DMS53 treated with DMSO at 0.1 percent for 48 hours (cell line): Measurements from ENCODE around the gene NRDC.
"Not testable (repeated sequence)": the region's sequence is repeated elsewhere in the genome, so short reads cannot be mapped to it uniquely, and the experiment has no call there.

ENCODE experiments used
- DNase-seq: peaks from one replicate; lab custom pipeline; 2025; ENCODE audit not compliant: unreplicated experiment; lab: John Stamatoyannopoulos, UW

Gene NRDC

GRCh38 chr1:51842261-51842660 lies 36.3 kb downstream of the NRDC start:
- DNase-seq: no peak

- DNase-seq: no peak
Measured at GRCh38 chr1:51840743-51841461, 37.6 kb downstream of the NRDC start.

GRCh38 chr1:51840182-51840581 lies 38.3 kb downstream of the NRDC start:
- DNase-seq: no peak

DNA sequence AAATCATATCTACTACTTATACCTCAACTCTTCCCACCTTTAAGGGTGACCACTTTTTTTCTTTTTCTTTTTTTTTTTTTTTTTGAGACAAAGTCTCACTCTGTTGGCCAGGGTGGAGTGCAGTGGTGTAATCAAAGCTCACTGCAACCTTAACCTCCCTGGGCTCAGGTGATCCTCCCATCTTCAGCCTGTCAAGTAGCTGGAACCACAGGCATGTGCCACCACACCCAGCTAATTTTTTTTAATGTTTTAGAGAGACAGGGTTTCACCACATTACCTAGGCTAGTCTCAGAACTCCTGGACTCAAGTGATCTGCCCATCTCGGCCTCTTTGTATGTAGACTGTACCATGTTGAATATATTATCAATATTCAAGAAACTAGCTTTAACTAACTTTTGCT lies 39.4 kb downstream of the NRDC start:
- DNase-seq: no peak

- DNase-seq: no peak
Measured at GRCh38 chr1:51837243-51837642, 41.3 kb downstream of the NRDC start.

DNA sequence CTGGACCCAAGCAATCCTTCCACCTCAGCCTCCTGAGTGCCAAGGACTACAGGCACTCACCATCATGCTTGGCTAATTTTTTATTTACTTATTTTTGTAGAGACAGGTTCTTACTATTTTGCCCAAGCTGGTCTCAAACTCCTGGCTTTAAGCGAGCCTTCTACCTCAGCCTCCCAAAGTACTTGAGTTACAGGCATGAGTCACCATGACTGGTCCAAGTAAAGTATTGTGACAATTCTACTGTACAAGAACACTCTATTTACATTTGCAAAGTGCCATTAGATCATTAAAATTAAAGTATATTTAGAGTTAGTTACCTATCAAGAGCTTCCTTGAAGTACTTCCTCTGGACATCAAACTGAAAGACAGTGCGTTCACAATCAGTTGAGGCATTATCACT lies 44.8 kb downstream of the NRDC start:
- DNase-seq: peak; percentile 13

DNA sequence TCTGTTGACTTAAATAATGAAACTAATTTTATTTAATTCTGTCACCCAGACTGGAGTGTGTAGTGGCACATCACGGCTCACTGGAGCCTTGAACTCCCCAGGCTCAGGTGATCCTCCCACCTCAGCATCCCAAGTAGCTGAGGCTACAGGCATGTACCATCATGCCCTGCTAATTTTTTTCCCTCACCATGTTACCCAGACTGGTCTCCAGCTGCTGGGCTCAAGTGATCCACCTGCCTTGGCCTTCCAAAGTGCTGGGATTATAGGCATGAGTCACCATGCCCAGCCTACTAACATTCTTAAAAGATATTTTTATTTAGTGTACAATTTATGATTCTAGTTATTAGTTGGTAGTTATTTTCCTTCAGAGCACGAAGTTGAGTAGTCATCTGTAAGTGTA lies 49.5 kb downstream of the NRDC start:
- DNase-seq: no peak

DNA sequence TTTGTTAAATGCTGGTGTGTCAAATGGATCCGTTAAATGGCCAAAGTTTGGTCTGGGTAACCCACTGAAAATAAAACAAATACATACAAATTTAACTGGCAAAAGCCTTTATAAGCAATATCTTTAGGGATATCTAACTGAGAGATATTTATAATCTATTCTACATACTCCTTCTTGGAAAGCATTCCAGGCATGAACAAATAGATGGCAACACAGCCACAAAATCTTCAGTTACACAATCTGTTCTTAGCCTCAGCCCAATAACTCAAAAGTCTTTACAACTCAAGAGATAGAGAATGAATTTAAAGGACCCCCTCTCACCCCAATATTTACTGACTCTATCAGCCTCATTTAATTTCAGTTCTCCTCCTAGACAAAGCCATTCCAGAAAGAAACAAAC lies 58.7 kb downstream of the NRDC start:
- DNase-seq: no peak

GRCh38 chr1:51819021-51819420 lies 59.5 kb downstream of the NRDC start:
- not testable (repeated sequence) for DNase-seq

DNA sequence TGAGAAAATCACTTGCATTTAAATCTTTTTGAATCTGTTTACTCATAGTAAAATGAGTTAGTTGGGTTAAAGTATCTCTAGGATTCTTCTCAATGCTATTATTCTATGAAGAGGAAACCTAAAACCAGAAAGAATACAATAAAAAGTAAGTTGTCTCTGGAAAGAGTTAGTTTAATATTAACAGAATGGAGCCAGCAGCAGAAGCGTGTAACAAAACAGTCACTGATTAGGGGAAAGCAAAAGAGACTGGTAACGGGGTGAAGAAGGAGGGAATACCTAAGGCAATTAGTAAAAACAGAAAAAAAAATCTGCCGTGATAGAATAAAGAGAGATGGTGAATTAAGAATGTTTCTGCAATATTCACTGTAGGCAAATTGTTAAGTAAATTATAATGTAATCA lies 60.0 kb downstream of the NRDC start:
- DNase-seq: no peak

DNA sequence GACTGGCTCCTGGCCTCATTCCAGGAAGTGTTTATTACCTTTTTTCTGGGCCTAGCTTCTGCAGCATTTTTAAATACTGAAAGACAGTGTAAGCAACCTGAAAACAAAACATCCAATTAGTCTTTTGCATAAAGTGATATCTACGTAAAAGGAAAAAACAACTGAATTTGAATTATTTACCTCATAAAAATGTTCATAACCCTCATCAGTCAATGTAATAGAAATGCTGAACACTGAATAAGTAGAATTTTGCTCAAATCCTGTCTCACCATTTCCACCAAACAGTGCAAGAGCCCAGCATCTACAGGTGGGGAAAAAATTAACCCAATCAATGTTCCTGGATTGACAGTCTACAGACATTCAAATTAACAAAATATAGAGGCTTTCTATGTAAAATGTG lies 64.0 kb downstream of the NRDC start:
- DNase-seq: no peak

DNA sequence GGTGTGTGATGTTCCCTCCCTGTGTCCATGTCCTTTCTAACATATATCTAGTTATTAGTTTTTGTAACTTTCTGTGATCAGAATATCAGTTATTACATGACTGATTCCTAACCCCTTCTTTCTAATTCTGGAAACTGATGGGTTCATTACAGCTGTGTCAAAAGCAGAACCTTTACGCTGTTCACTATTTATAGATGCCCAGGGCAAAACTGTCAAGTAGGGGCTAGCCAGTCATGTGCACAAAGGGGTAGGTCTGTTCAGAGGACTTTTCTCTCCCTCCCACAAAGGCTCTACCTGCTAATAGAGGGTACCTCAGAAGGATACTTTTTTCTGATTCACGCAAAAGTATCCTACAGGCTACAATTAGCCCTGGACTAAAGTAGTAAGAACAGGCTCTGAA lies 79.2 kb downstream of the NRDC start:
- DNase-seq: no peak

- no peak for DNase-seq
Measured at GRCh38 chr1:51794868-51795267, 83.7 kb downstream of the NRDC start.

- no peak for DNase-seq
Measured at GRCh38 chr1:51794260-51794659, 84.3 kb downstream of the NRDC start.

GRCh38 chr1:51792864-51793263 lies 85.7 kb downstream of the NRDC start:
- DNase-seq: no peak

GRCh38 chr1:51791888-51792287 lies 86.6 kb downstream of the NRDC start:
- no peak for DNase-seq

DNA sequence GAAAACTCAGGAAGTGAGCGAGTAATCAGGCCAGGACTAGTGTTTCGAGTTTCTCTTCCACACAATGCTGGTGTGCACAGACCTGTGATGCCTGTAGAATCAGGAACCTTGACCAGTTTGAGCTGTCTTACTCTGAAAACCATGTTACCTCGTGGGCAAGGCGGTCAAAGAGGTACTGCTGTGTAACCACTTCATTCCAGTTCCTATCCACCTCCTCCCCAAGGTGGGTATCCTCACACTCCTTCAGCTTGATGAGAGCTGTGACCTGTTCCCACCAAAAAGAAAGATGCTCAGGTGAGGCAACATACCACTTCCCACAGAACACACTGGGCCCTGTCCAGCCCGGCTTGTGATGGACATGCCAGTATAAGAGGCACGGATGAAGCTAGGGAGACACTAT lies 88.1 kb downstream of the NRDC start:
- no peak for DNase-seq

GRCh38 chr1:51789342-51789741 lies 89.2 kb downstream of the NRDC start:
- no peak for DNase-seq

- DNase-seq: no peak
Measured at GRCh38 chr1:51788938-51789337, 89.6 kb downstream of the NRDC start.

- DNase-seq: no peak
Measured at GRCh38 chr1:51784997-51785421, 93.5 kb downstream of the NRDC start.

GRCh38 chr1:51780927-51781326 lies 97.6 kb downstream of the NRDC start:
- DNase-seq: no peak

GRCh38 chr1:51776408-51776807 lies 102.1 kb downstream of the NRDC start:
- DNase-seq: no peak

GRCh38 chr1:51768971-51769588 lies 109.4 kb downstream of the NRDC start:
- DNase-seq: peak; percentile 81
